SK-N-SH (cell line): ENCODE data around the gene CTRB1. TPM values are rescaled to one million over a fixed set of nuclear protein-coding genes. Genes with fewer than 3 reads are reported as not detected.

ENCODE experiments used
- CTCF ChIA-PET: fragments of 300-600, 350-600 bp; formaldehyde crosslinking; extraction: SDS; loops from one replicate; lab custom pipeline; 2021; lab: Yijun Ruan, JAX
- POLR2A ChIA-PET: fragments of 350-600 bp; sonication (Branson Sonifier 250); formaldehyde crosslinking; extraction: SDS; loops from one replicate; lab custom pipeline; 2020; ENCODE audit warnings: antibody characterized with exemption, inconsistent platforms; lab: Yijun Ruan, JAX
- DNase-seq: peaks from one replicate; pipeline ENCODE4 v3.0.0; 2012
- H2AFZ ChIP-seq: fragments of 200-600 bp; sonication (generic); 2 replicates; pipeline ENCODE4 v1.8.1; 2016; ENCODE audit warnings: antibody characterized with exemption, mild to moderate bottlenecking, low read depth
- H3F3A ChIP-seq: fragments of 200-600 bp; sonication (generic); replicated peaks from 2 replicates; pipeline ENCODE3; 2016; ENCODE audit warnings: antibody characterized with exemption, mild to moderate bottlenecking; ENCODE audit not compliant: insufficient read depth
- H3K27ac ChIP-seq, 2 experiments: fragments of 200-500 bp in 1 of 2; fragments of 200-600 bp in 1 of 2; sonication (Bioruptor generic) in 1 of 2; sonication (generic), shearing (Covaris generic) in 1 of 2; 2 replicates each; pipeline versions ENCODE4 v1.5.1 to v1.6.1; 2014 to 2016; ENCODE audit warnings: low read depth in 2 of 2, inconsistent platforms in 1 of 2, low read length in 1 of 2, mild to moderate bottlenecking in 1 of 2, mixed read lengths in 1 of 2
- H3K27me3 ChIP-seq: fragments of 200-600 bp; sonication (generic), shearing (Covaris generic); 2 replicates; pipeline ENCODE4 v1.6.1; 2016; ENCODE audit warnings: mixed run types; ENCODE audit not compliant: insufficient read depth
- H3K36me3 ChIP-seq, 2 experiments: fragments of 200-500 bp in 1 of 2; fragments of 200-600 bp in 1 of 2; sonication (Bioruptor generic) in 1 of 2; sonication (generic) in 1 of 2; replicated peaks in 1 of 2; 2 replicates each; pipeline versions ENCODE3 to v1.5.1; 2014 to 2016; ENCODE audit warnings: low read length in 1 of 2, mild to moderate bottlenecking in 1 of 2; ENCODE audit not compliant: insufficient read depth in 2 of 2, control insufficient read depth in 1 of 2
- H3K4me1 ChIP-seq, 2 experiments: fragments of 200-500 bp in 1 of 2; fragments of 200-600 bp in 1 of 2; sonication (Bioruptor generic) in 1 of 2; sonication (generic), shearing (Covaris generic) in 1 of 2; 2 replicates each; pipeline versions ENCODE4 v1.5.1 to v1.6.1; 2014 to 2016; ENCODE audit warnings: low read depth in 1 of 2, low read length in 1 of 2, mixed run types in 1 of 2; ENCODE audit not compliant: insufficient read depth in 2 of 2, control insufficient read depth in 1 of 2
- H3K4me2 ChIP-seq: fragments of 200-600 bp; sonication (generic), shearing (Covaris generic); 2 replicates; pipeline ENCODE4 v1.6.1; 2017; ENCODE audit warnings: mixed run types
- H3K4me3 ChIP-seq, 2 experiments: fragments of 200-500 bp in 1 of 2; fragments of 200-600 bp in 1 of 2; sonication (Bioruptor generic) in 1 of 2; sonication (generic), shearing (Covaris generic) in 1 of 2; 2 replicates each; pipeline versions ENCODE4 v1.5.1 to v1.8.1; 2014 to 2016; ENCODE audit warnings: low read depth in 2 of 2, inconsistent platforms in 1 of 2, low read length in 1 of 2, mild to moderate bottlenecking in 1 of 2, mixed read lengths in 1 of 2, moderate library complexity in 1 of 2
- H3K79me2 ChIP-seq: fragments of 200-600 bp; sonication (generic); 2 replicates; pipeline ENCODE4 v1.8.1; 2017; ENCODE audit warnings: mild to moderate bottlenecking; ENCODE audit not compliant: insufficient read depth
- H3K9ac ChIP-seq: fragments of 200-600 bp; sonication (generic); 2 replicates; pipeline ENCODE4 v1.6.1; 2017; ENCODE audit warnings: mixed run types
- H3K9me2 ChIP-seq: fragments of 200-600 bp; sonication (generic); 2 replicates; pipeline ENCODE4 v1.6.1; 2017; ENCODE audit warnings: mixed run types
- H3K9me3 ChIP-seq: fragments of 200-600 bp; sonication (generic); 2 replicates; pipeline ENCODE4 v1.6.1; 2017; ENCODE audit warnings: mixed run types, mild to moderate bottlenecking, moderate library complexity
- H4K20me1 ChIP-seq: fragments of 200-600 bp; sonication (generic); 2 replicates; pipeline ENCODE4 v1.6.1; 2017; ENCODE audit warnings: mild to moderate bottlenecking, mixed run types; ENCODE audit not compliant: insufficient read depth
- CTCF ChIP-seq: fragments of 200-600 bp; sonication (generic); IDR thresholded peaks from 2 replicates; pipeline ENCODE4 v1.6.1; 2017; ENCODE audit warnings: antibody characterized with exemption, mild to moderate bottlenecking, moderate library complexity
- FOSL2 ChIP-seq: IDR thresholded peaks from 2 replicates; pipeline ENCODE4 v1.4.0; 2012; ENCODE audit warnings: low read depth, mild to moderate bottlenecking, moderate library complexity, borderline replicate concordance
- FOXJ3 ChIP-seq: sonication (generic); formaldehyde crosslinking; IDR thresholded peaks from 2 replicates; pipeline ENCODE4 v1.5.1; 2020; ENCODE audit warnings: mild to moderate bottlenecking, missing genetic modification reagents
- IRF3 ChIP-seq: fragments of 150-350 bp; IDR thresholded peaks from 2 replicates; pipeline ENCODE4 v1.6.1; 2016; ENCODE audit warnings: mild to moderate bottlenecking, low read depth, low read length
- MAX ChIP-seq: IDR thresholded peaks from 2 replicates; pipeline ENCODE4 v1.4.0; 2012; ENCODE audit warnings: low read depth
- NRF1 ChIP-seq: IDR thresholded peaks from 2 replicates; pipeline ENCODE4 v1.6.1; 2012; ENCODE audit warnings: low read depth, mild to moderate bottlenecking, low read length
- RCOR1 ChIP-seq: fragments of 150-350 bp; IDR thresholded peaks from 2 replicates; pipeline ENCODE4 v1.6.1; 2017; ENCODE audit warnings: antibody characterized with exemption, low read length
- RFX5 ChIP-seq: IDR thresholded peaks from 2 replicates; pipeline ENCODE4 v1.6.1; 2012; ENCODE audit warnings: mild to moderate bottlenecking, improper control_type of control experiment, low read length
- SIN3A ChIP-seq: IDR thresholded peaks from 2 replicates; pipeline ENCODE4 v1.6.1; 2012; ENCODE audit warnings: low read depth, mild to moderate bottlenecking, low read length, moderate library complexity, borderline replicate concordance
- SMC3 ChIP-seq: IDR thresholded peaks from 2 replicates; pipeline ENCODE4 v1.6.1; 2012; ENCODE audit warnings: low read depth, low read length, improper control_type of control experiment
- TAF1 ChIP-seq: IDR thresholded peaks from 2 replicates; pipeline ENCODE4 v1.6.1; 2012; ENCODE audit warnings: low read depth, mild to moderate bottlenecking, low read length, moderate library complexity, borderline replicate concordance
- USF1 ChIP-seq: IDR thresholded peaks from 2 replicates; pipeline ENCODE4 v1.4.0; 2012; ENCODE audit warnings: low read depth, borderline replicate concordance
- WGBS: methylation state at CpG from one replicate; pipeline ENCODE4 v1.1.6; 2017; ENCODE audit warnings: low lambda C conversion rate; 5-methylcytosine and 5-hydroxymethylcytosine counted together
- polyA plus RNA-seq, 3 experiments: library from polyadenylated mRNA; depleted of rRNA; stranded (reverse); fragments of >200 nt; gene quantifications; 2 replicates each; pipeline ENCODE4 v1.2.3, GENCODE V29; 2012

The CTRB1 gene
- polyA plus RNA-seq, 1 of the 3 experiments (the other 2 are of a cell fraction): not detected

- H3K27me3 ChIP-seq: no peaks in the 10 kb centered on the region
- no peak overlapping the region for H2AFZ ChIP-seq
- no peaks in the 10 kb centered on the region for H3K9me3 ChIP-seq
- H3K4me2 ChIP-seq: no peak overlapping the region
- H3K4me3 ChIP-seq: no peak overlapping the region
- H3K36me3 ChIP-seq: peaks cover 34 to 50% of the 10 kb centered on the region in 2 experiments
- peaks cover 41 to 45% of the 10 kb centered on the region in 2 experiments for H3K4me1 ChIP-seq
- ChIA-PET POLR2A (no interaction called here), CTCF (interaction anchor here (1.5 to 5.4 kb wide), 4 partner anchors 37 to 150 kb away, joined by 3 to 72 read pairs (median 31); no protein-coding TSS in a partner anchor)
- WGBS: 85% methylated on average over 7 of the region's 7 CpGs
- peaks cover 99% of the 10 kb centered on the region for H3K79me2 ChIP-seq
- no peak overlapping the region for H3K9ac ChIP-seq
- H3F3A ChIP-seq: peaks cover 40% of the 10 kb centered on the region
- DNase-seq: no peak
- H4K20me1 ChIP-seq: peaks cover 73% of the 10 kb centered on the region
- H3K9me2 ChIP-seq: no peaks in the 10 kb centered on the region
- TF ChIP-seq MAX (no peak), RFX5 (no peak), TAF1 (no peak), USF1 (no peak), NRF1 (no peak), RCOR1 (no peak), FOSL2 (no peak), SMC3 (no peak)
- peak overlapping the region in 1 of 2 experiments; percentile 22; a peak in 1 of 4 replicates for H3K27ac ChIP-seq
Observed at GRCh38 chr16:75236232-75236631, 17.4 kb downstream of the CTRB1 start.

- Histone ChIP-seq H3K4me1 (peaks cover 41 to 51% of the 10 kb centered on the region in 2 experiments), H3K9me2 (no peaks in the 10 kb centered on the region), H3K9me3 (no peaks in the 10 kb centered on the region), H2AFZ (no peak overlapping the region), H3K36me3 (peaks cover 30 to 51% of the 10 kb centered on the region in 2 experiments), H3K4me2 (no peak overlapping the region), H3K9ac (no peak overlapping the region), H3K27me3 (no peaks in the 10 kb centered on the region), H3K4me3 (no peak overlapping the region), H3K27ac (peak overlapping the region; percentile 23 to 95; a peak in 3 of 4 replicates), H4K20me1 (peaks cover 67% of the 10 kb centered on the region), H3F3A (peaks cover 35% of the 10 kb centered on the region), H3K79me2 (peaks cover 99% of the 10 kb centered on the region)
- ChIA-PET CTCF (interaction anchor here (1.3 to 5.4 kb wide), 6 partner anchors 37 to 150 kb away, joined by 3 to 72 read pairs (median 6); no protein-coding TSS in a partner anchor), POLR2A (no interaction called here)
- TF ChIP-seq CTCF (no peak), SIN3A (no peak), IRF3 (no peak), NRF1 (no peak), FOXJ3 (CRISPR knock-in tag) (no peak)
- 88% methylated on average over 19 of the region's 28 CpGs for WGBS
- DNase-seq: no peak
Observed at GRCh38 chr16:75236736-75237397, 18.1 kb downstream of the CTRB1 start.
